HCT116 (cell line): ENCODE measurements around the gene MSI2. TPM values are rescaled to one million over a fixed set of nuclear protein-coding genes. Genes with fewer than 3 reads are reported as not detected.

Experiments
- ATAC-seq: fragments of 200-7000 bp; cut with Tn5 transposase; 2 replicates; pipeline ENCODE4 v1.9.1; 2020; ENCODE audit warnings: mild to moderate bottlenecking, moderate library complexity
- BruUV-seq: library from RNA; stranded (reverse); fragments of 400-500 nt; replicated peaks from 2 replicates; lab custom pipeline; 2021; lab: Mats Ljungman, UMichigan
- CTCF ChIA-PET: fragments of 300-600 bp; sonication (Branson Sonifier 250); formaldehyde crosslinking; loops from one replicate; lab custom pipeline; 2021; ENCODE audit warnings: antibody characterized with exemption; lab: Charles Lee
- POLR2A ChIA-PET: fragments of 300-600, 350-600 bp; sonication (Branson Sonifier 250); formaldehyde crosslinking; loops from one replicate; lab custom pipeline; 2021; ENCODE audit warnings: antibody characterized with exemption; lab: Charles Lee
- RAD21 ChIA-PET, 2 experiments: fragments of 300-600 bp; sonication (Branson Sonifier 250); formaldehyde crosslinking; loops; one replicate each; lab custom pipeline; 2023; ENCODE audit warnings: low total read pairs in 2 of 2; ENCODE audit not compliant: uncharacterized antibody in 2 of 2, unreplicated experiment in 2 of 2, low non-redundant PET in 1 of 2; lab: Charles Lee
- DNase-seq: peaks from one replicate; pipeline ENCODE4 v3.0.0-alpha.2; 2010; ENCODE audit warnings: low read depth, low spot score
- H2AFZ ChIP-seq: fragments of 200-600 bp; shearing (Covaris generic), sonication (generic); 2 replicates; pipeline ENCODE4 v1.6.1; 2017; ENCODE audit warnings: low read depth, mixed run types, mixed read lengths, antibody characterized with exemption, low read length; ENCODE audit not compliant: poor library complexity, severe bottlenecking
- H3K27ac ChIP-seq: 2 replicates; pipeline ENCODE4 v1.5.1; 2012; ENCODE audit warnings: low read depth, low read length
- H3K27me3 ChIP-seq: fragments of 200-600 bp; sonication (generic); 2 replicates; pipeline ENCODE4 v1.6.1; 2016; ENCODE audit warnings: mixed run types, low read length, mixed read lengths; ENCODE audit not compliant: insufficient read depth
- H3K36me3 ChIP-seq, 2 experiments: fragments of 200-500 bp in 1 of 2; fragments of 200-600 bp in 1 of 2; sonication (Bioruptor generic) in 1 of 2; sonication (generic) in 1 of 2; 2 replicates each; pipeline versions ENCODE4 v1.5.1 to v1.6.1; 2014 to 2016; ENCODE audit warnings: low read length in 2 of 2, inconsistent platforms in 1 of 2, mixed read lengths in 1 of 2, mixed run types in 1 of 2; ENCODE audit not compliant: insufficient read depth in 2 of 2, control insufficient read depth in 1 of 2
- H3K4me1 ChIP-seq, 2 experiments: fragments of 200-600 bp in 1 of 2; sonication (generic) in 1 of 2; 2 replicates each; pipeline versions ENCODE4 v1.5.1 to v1.6.1; 2012 to 2017; ENCODE audit warnings: low read length in 2 of 2, inconsistent platforms in 1 of 2, mild to moderate bottlenecking in 1 of 2, mixed read lengths in 1 of 2, mixed run types in 1 of 2, moderate library complexity in 1 of 2; ENCODE audit not compliant: insufficient read depth in 2 of 2, control insufficient read depth in 1 of 2
- H3K4me2 ChIP-seq: fragments of 200-600 bp; sonication (generic); 2 replicates; pipeline ENCODE4 v1.6.1; 2017; ENCODE audit warnings: mixed run types, low read length, mixed read lengths
- H3K4me3 ChIP-seq, 2 experiments: fragments of 200-600 bp in 1 of 2; sonication (generic) in 1 of 2; replicated peaks in 1 of 2; 2 replicates each; pipeline ENCODE4 v1.5.1; 2011 to 2016; ENCODE audit warnings: low read length in 2 of 2, control low read depth in 1 of 2, low read depth in 1 of 2, mild to moderate bottlenecking in 1 of 2, mixed read lengths in 1 of 2, mixed run types in 1 of 2
- H3K79me2 ChIP-seq: fragments of 200-600 bp; sonication (generic); 2 replicates; pipeline ENCODE4 v1.6.1; 2017; ENCODE audit warnings: mild to moderate bottlenecking, mixed run types, low read length, moderate library complexity, mixed read lengths; ENCODE audit not compliant: insufficient read depth
- H3K9ac ChIP-seq: fragments of 200-600 bp; sonication (generic); 2 replicates; pipeline ENCODE4 v1.6.1; 2016; ENCODE audit warnings: low read length, mixed read lengths
- H3K9me2 ChIP-seq: fragments of 200-600 bp; sonication (generic), shearing (Covaris generic); 2 replicates; pipeline ENCODE4 v1.6.1; 2017; ENCODE audit warnings: mixed run types, mild to moderate bottlenecking, moderate library complexity; ENCODE audit not compliant: insufficient read depth
- H3K9me3 ChIP-seq, 2 experiments: fragments of 200-500 bp in 1 of 2; fragments of 200-600 bp in 1 of 2; sonication (Bioruptor generic) in 1 of 2; sonication (generic) in 1 of 2; 2 replicates each; pipeline ENCODE4 v1.6.1; 2014 to 2017; ENCODE audit warnings: low read length in 2 of 2, mixed read lengths in 2 of 2, inconsistent platforms in 1 of 2, low read depth in 1 of 2, mild to moderate bottlenecking in 1 of 2, mixed run types in 1 of 2, moderate library complexity in 1 of 2; ENCODE audit not compliant: control insufficient read depth in 1 of 2, insufficient read depth in 1 of 2
- H4K20me1 ChIP-seq: fragments of 200-600 bp; sonication (generic), shearing (Covaris generic); 2 replicates; pipeline ENCODE4 v1.6.1; 2017; ENCODE audit warnings: mixed run types, mild to moderate bottlenecking, moderate library complexity; ENCODE audit not compliant: insufficient read depth
- CBX3 ChIP-seq: IDR thresholded peaks from 2 replicates; pipeline ENCODE4 v1.6.1; 2012; ENCODE audit warnings: low read depth
- EGR1 ChIP-seq: IDR thresholded peaks from 2 replicates; pipeline ENCODE4 v1.6.1; 2012; ENCODE audit warnings: low read depth
- EZH2 ChIP-seq: fragments of 200-600 bp; sonication (generic); IDR thresholded peaks from 2 replicates; pipeline ENCODE4 v1.6.1; 2017; ENCODE audit warnings: antibody characterized with exemption, mixed run types
- POLR2A ChIP-seq: IDR thresholded peaks from 2 replicates; pipeline ENCODE4 v1.7.0; 2011; ENCODE audit warnings: borderline replicate concordance; ENCODE audit not compliant: insufficient read depth, insufficient read length; ENCODE audit errors: extremely low read depth
- SRF ChIP-seq: IDR thresholded peaks from 2 replicates; pipeline ENCODE4 v1.6.1; 2012; ENCODE audit warnings: low read depth
- ZFX ChIP-seq: fragments of 450-650 bp; IDR thresholded peaks from 2 replicates; pipeline ENCODE4 v1.6.1; 2017
- ZNF274 ChIP-seq: fragments of 200-500 bp; sonication (Bioruptor generic); IDR thresholded peaks from 2 replicates; pipeline ENCODE4 v1.6.1; 2014; ENCODE audit warnings: mild to moderate bottlenecking, low read depth, low read length, inconsistent platforms
- intact Hi-C: fragments of 100-400 bp; cut with micrococcal nuclease; formaldehyde crosslinking; loops from 2 replicates; pipeline ENCODE4 v1.10.0; 2022
- total RNA-seq: library from RNA; stranded (reverse); gene quantifications from one replicate; pipeline ENCODE4 v1.2.1, GENCODE V29; 2021; ENCODE audit not compliant: unreplicated experiment
- TF ChIP-seq, protein P1 (sequence below): IDR thresholded peaks from 2 replicates; pipeline ENCODE4 v1.6.1; 2011; ENCODE audit warnings: mild to moderate bottlenecking, low read length, moderate library complexity; ENCODE audit not compliant: insufficient replicate concordance; ENCODE audit errors: extremely low read depth
- TF ChIP-seq, protein P2 (sequence below): IDR thresholded peaks from 2 replicates; pipeline ENCODE4 v1.6.1; 2012

Gene MSI2
- total RNA-seq, 1 experiment from 2014 or later, result 137 TPM

- TF ChIP-seq, protein P1, sequence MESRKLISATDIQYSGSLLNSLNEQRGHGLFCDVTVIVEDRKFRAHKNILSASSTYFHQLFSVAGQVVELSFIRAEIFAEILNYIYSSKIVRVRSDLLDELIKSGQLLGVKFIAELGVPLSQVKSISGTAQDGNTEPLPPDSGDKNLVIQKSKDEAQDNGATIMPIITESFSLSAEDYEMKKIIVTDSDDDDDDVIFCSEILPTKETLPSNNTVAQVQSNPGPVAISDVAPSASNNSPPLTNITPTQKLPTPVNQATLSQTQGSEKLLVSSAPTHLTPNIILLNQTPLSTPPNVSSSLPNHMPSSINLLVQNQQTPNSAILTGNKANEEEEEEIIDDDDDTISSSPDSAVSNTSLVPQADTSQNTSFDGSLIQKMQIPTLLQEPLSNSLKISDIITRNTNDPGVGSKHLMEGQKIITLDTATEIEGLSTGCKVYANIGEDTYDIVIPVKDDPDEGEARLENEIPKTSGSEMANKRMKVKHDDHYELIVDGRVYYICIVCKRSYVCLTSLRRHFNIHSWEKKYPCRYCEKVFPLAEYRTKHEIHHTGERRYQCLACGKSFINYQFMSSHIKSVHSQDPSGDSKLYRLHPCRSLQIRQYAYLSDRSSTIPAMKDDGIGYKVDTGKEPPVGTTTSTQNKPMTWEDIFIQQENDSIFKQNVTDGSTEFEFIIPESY, result no peak
- TF ChIP-seq, protein P2, sequence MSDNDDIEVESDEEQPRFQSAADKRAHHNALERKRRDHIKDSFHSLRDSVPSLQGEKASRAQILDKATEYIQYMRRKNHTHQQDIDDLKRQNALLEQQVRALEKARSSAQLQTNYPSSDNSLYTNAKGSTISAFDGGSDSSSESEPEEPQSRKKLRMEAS, result no peak
- TF ChIP-seq EGR1 (no peak), POLR2A (no peak), SRF (no peak)
Observed at GRCh38 chr17:57708410-57708809, 452.1 kb downstream of the MSI2 start (continued).

- no peak for TF ChIP-seq ZFX
- no peak for TF ChIP-seq CBX3
- TF ChIP-seq ZNF274, result no peak
- TF ChIP-seq EZH2, result no peak
- no peak for TF ChIP-seq POLR2A
- TF ChIP-seq, all 23 proteins: peak for 0
- Histone ChIP-seq H3K9ac (no peak overlapping the region), H3K27ac (no peak overlapping the region), H3K4me2 (no peak overlapping the region), H3K4me1 (no peaks in the 10 kb centered on the region), H2AFZ (no peak overlapping the region), H3K9me3 (no peaks in the 10 kb centered on the region), H3K4me3 (no peak overlapping the region), H4K20me1 (no peaks in the 10 kb centered on the region), H3K27me3 (peaks cover 60% of the 10 kb centered on the region), H3K9me2 (no peaks in the 10 kb centered on the region), H3K79me2 (no peaks in the 10 kb centered on the region), H3K36me3 (no peaks in the 10 kb centered on the region)
- CTCF ChIA-PET, result no interaction called here
- POLR2A ChIA-PET, result interaction anchor here (1.1 kb wide), 1 partner anchor 10 kb away, joined by 3 read pairs; no protein-coding TSS in a partner anchor
- ATAC-seq (no peak), DNase-seq (no peak)
- BruUV-seq, result no TSS peak
- intact Hi-C loops, result no loop called here
- RAD21 ChIA-PET, result no interaction called here
Observed at GRCh38 chr17:57713140-57713539, 456.8 kb downstream of the MSI2 start.
